CD14-positive monocyte (primary cell): ENCODE data around the gene ZNF710. TPM values are rescaled to one million over a fixed set of nuclear protein-coding genes. Genes with fewer than 3 reads are reported as not detected.

Experiments used
- DNase-seq, 3 donors: peaks; one replicate each; pipeline ENCODE4 v3.0.0-alpha.2; 2011 to 2022
- H2AFZ ChIP-seq: 2 replicates; pipeline ENCODE4 v1.6.0; 2012; ENCODE audit warnings: mild to moderate bottlenecking, low read depth, low read length, inconsistent platforms; ENCODE audit not compliant: insufficient read depth, poor library complexity, severe bottlenecking
- H3K27ac ChIP-seq, 2 donors: 1 replicate in 1 of 2; 2 replicates in 1 of 2; pipeline ENCODE4 v1.5.1; 2012 to 2013; ENCODE audit warnings: low read length in 2 of 2, control low read depth in 1 of 2, inconsistent platforms in 1 of 2, low read depth in 1 of 2, mild to moderate bottlenecking in 1 of 2
- H3K27me3 ChIP-seq, 2 donors: one replicate each; pipeline versions ENCODE4 v1.6.0 to v1.6.1; 2011 to 2013; ENCODE audit warnings: low read length in 2 of 2; ENCODE audit not compliant: control insufficient read depth in 2 of 2, insufficient read depth in 2 of 2
- H3K36me3 ChIP-seq, 2 donors: replicated peaks in 1 of 2; 1 replicate in 1 of 2; 2 replicates in 1 of 2; pipeline versions ENCODE4 v1.5.1 to v1.6.1; 2012 to 2013; ENCODE audit warnings: low read length in 2 of 2, control low read depth in 1 of 2, inconsistent platforms in 1 of 2, mild to moderate bottlenecking in 1 of 2; ENCODE audit not compliant: insufficient read depth in 2 of 2, control insufficient read depth in 1 of 2
- H3K4me1 ChIP-seq, 2 donors: 1 replicate in 1 of 2; 2 replicates in 1 of 2; pipeline versions ENCODE4 v1.5.1 to v1.6.1; 2012 to 2013; ENCODE audit warnings: low read length in 2 of 2, control low read depth in 1 of 2, inconsistent platforms in 1 of 2, mild to moderate bottlenecking in 1 of 2, moderate library complexity in 1 of 2; ENCODE audit not compliant: insufficient read depth in 2 of 2, control insufficient read depth in 1 of 2
- H3K4me2 ChIP-seq: replicated peaks from 2 replicates; pipeline ENCODE3; 2012; ENCODE audit warnings: low read length, moderate library complexity, mild to moderate bottlenecking; ENCODE audit not compliant: poor library complexity, severe bottlenecking; ENCODE audit errors: extremely low read depth
- H3K4me3 ChIP-seq, 3 experiments: fragments of 200-600 bp in 1 of 3; sonication (generic) in 1 of 3; replicated peaks in 1 of 3; 1 replicate in 2 of 3; 2 replicates in 1 of 3; pipeline ENCODE4 v1.5.1; 2011 to 2013; ENCODE audit warnings: low read length in 3 of 3, mild to moderate bottlenecking in 3 of 3, control low read depth in 2 of 3, low read depth in 2 of 3, inconsistent platforms in 1 of 3, moderate library complexity in 1 of 3
- H3K79me2 ChIP-seq: 2 replicates; pipeline ENCODE4 v1.6.0; 2012; ENCODE audit warnings: mild to moderate bottlenecking, control low read depth, inconsistent platforms, low read length, moderate library complexity; ENCODE audit not compliant: insufficient read depth
- H3K9ac ChIP-seq: 2 replicates; pipeline ENCODE4 v1.6.0; 2017; ENCODE audit warnings: low read length, mild to moderate bottlenecking; ENCODE audit not compliant: insufficient read depth, poor library complexity, severe bottlenecking
- H3K9me3 ChIP-seq, 2 donors: replicated peaks in 1 of 2; 1 replicate in 1 of 2; 2 replicates in 1 of 2; pipeline versions ENCODE4 v1.5.1 to v1.6.1; 2012 to 2013; ENCODE audit warnings: low read length in 2 of 2, control low read depth in 1 of 2; ENCODE audit not compliant: control insufficient read depth in 1 of 2, insufficient read depth in 1 of 2
- H4K20me1 ChIP-seq: 2 replicates; pipeline ENCODE4 v1.6.0; 2012; ENCODE audit warnings: mild to moderate bottlenecking, low read length, control low read depth, moderate library complexity; ENCODE audit not compliant: insufficient read depth
- H3K27ac Mint-ChIP-seq, 7 donors: one replicate each; pipeline ENCODE4 v1.8.0; 2020; ENCODE audit warnings: mild to moderate bottlenecking in 7 of 7, mixed read lengths in 7 of 7, moderate library complexity in 6 of 7, inconsistent platforms in 2 of 7
- H3K27me3 Mint-ChIP-seq, 3 donors: one replicate each; pipeline ENCODE4 v1.8.0; 2021 to 2022; ENCODE audit warnings: low read depth in 3 of 3, mild to moderate bottlenecking in 3 of 3, mixed read lengths in 3 of 3, moderate library complexity in 3 of 3, inconsistent platforms in 1 of 3
- H3K36me3 Mint-ChIP-seq, 2 donors: one replicate each; pipeline ENCODE4 v1.8.0; 2020; ENCODE audit warnings: mixed read lengths in 2 of 2, inconsistent platforms in 1 of 2, mild to moderate bottlenecking in 1 of 2
- H3K4me1 Mint-ChIP-seq: one replicate; pipeline ENCODE4 v1.8.0; 2020; ENCODE audit warnings: mild to moderate bottlenecking, mixed read lengths
- H3K4me3 Mint-ChIP-seq, 2 donors: one replicate each; pipeline ENCODE4 v1.8.0; 2020; ENCODE audit warnings: mild to moderate bottlenecking in 2 of 2, mixed read lengths in 2 of 2, moderate library complexity in 1 of 2
- H3K9me3 Mint-ChIP-seq, 7 donors: one replicate each; pipeline ENCODE4 v1.8.0; 2020 to 2022; ENCODE audit warnings: mixed read lengths in 7 of 7, mild to moderate bottlenecking in 6 of 7, moderate library complexity in 6 of 7, inconsistent platforms in 2 of 7
- CTCF ChIP-seq: fragments of 200-600 bp; IDR thresholded peaks from one replicate; pipeline ENCODE4 v1.8.0; 2022; ENCODE audit warnings: antibody characterized with exemption, mild to moderate bottlenecking
- WGBS: methylation state at CpG from one replicate; pipeline ENCODE4 v1.1.5; 2013; ENCODE audit warnings: missing lambda C conversion rate; ENCODE audit not compliant: insufficient coverage; 5-methylcytosine and 5-hydroxymethylcytosine counted together
- intact Hi-C, 2 donors: fragments of 100-400 bp; cut with micrococcal nuclease; formaldehyde crosslinking; loops; one replicate each; pipeline versions ENCODE4 v1.15.0 to v1.15.1; 2023
- polyA plus RNA-seq, 3 donors: library from polyadenylated mRNA; depleted of rRNA in 1 of 3; unstranded in 2 of 3; stranded (reverse) in 1 of 3; fragments of 300-500 nt in 2 of 3; fragments of >200 nt in 1 of 3; fragmentation: Illumina TruSeq in 2 of 3; gene quantifications; 1 replicate in 2 of 3; 2 replicates in 1 of 3; pipeline ENCODE4 v1.2.3, GENCODE V29; 2012 to 2021

The ZNF710 gene
- polyA plus RNA-seq, 3 donors, result 3.4 to 45.6 (median 4.8) TPM

- Mint-ChIP-seq H3K9me3 (no peaks in the 10 kb centered on the region), H3K27ac (peak overlapping the region in 6 of 7 donors; percentile 17 to 87 (median 74)), H3K4me1 (peaks cover 72% of the 10 kb centered on the region), H3K27me3 (peaks cover 0 to 5% (median 0%) of the 10 kb centered on the region in 3 donors), H3K4me3 (no peak overlapping the region), H3K36me3 (peaks cover 46 to 66% of the 10 kb centered on the region in 2 donors)
- peaks cover 53 to 67% of the 10 kb centered on the region in 2 donors for H3K4me1 ChIP-seq
- intact Hi-C loops, result no loop called here
- H3K9ac ChIP-seq, result peak overlapping the region; percentile 36
- peaks cover 18 to 65% of the 10 kb centered on the region in 2 donors for H3K36me3 ChIP-seq
- H3K27me3 ChIP-seq, result no peaks in the 10 kb centered on the region
- no peaks in the 10 kb centered on the region for H3K9me3 ChIP-seq
- peak overlapping the region in 1 of 3 experiments; percentile 20 for H3K4me3 ChIP-seq
- no peak for DNase-seq
- no peak overlapping the region for H2AFZ ChIP-seq
- 58% methylated on average over 6 of the region's 12 CpGs for whole genome bisulfite sequencing
- H3K79me2 ChIP-seq, result peaks cover 98% of the 10 kb centered on the region
- no peak overlapping the region for H3K4me2 ChIP-seq
- no peak for TF ChIP-seq CTCF
- peaks cover 15% of the 10 kb centered on the region for H4K20me1 ChIP-seq
- peak overlapping the region; percentile 40 to 73 for H3K27ac ChIP-seq
These were observed 45.8 kb downstream of the ZNF710 start for GRCh38 chr15:90046911-90047392.

GRCh38 chr15:90047956-90048575 is 46.9 kb downstream of the ZNF710 start:
- no peak overlapping the region for H3K4me3 Mint-ChIP-seq
- H3K36me3 Mint-ChIP-seq, result peaks cover 54 to 65% of the 10 kb centered on the region in 2 donors
- no peak overlapping the region for H2AFZ ChIP-seq
- H3K9me3 Mint-ChIP-seq, result no peaks in the 10 kb centered on the region
- H3K27me3 Mint-ChIP-seq, result peaks cover 0 to 5% (median 0%) of the 10 kb centered on the region in 3 donors
- no peak overlapping the region for H3K4me3 ChIP-seq
- peaks cover 15% of the 10 kb centered on the region for H4K20me1 ChIP-seq
- no peak overlapping the region for H3K4me2 ChIP-seq
- WGBS, result 67% methylated on average over 5 of the region's 9 CpGs
- no peaks in the 10 kb centered on the region for H3K27me3 ChIP-seq
- H3K79me2 ChIP-seq, result peaks cover 96% of the 10 kb centered on the region
- peaks cover 51 to 66% of the 10 kb centered on the region in 2 donors for H3K4me1 ChIP-seq
- peaks cover 11 to 60% of the 10 kb centered on the region in 2 donors for H3K36me3 ChIP-seq
- peak overlapping the region in 1 of 2 donors; percentile 61 for H3K27ac ChIP-seq
- no peak for TF ChIP-seq CTCF
- H3K9ac ChIP-seq, result no peak overlapping the region
- no peaks in the 10 kb centered on the region for H3K9me3 ChIP-seq
- H3K27ac Mint-ChIP-seq, result peak overlapping the region in 5 of 7 donors; percentile 15 to 73 (median 30)
- peaks cover 77% of the 10 kb centered on the region for H3K4me1 Mint-ChIP-seq
- intact Hi-C loops, result no loop called here
- no peak for DNase-seq
